HepG2 (cell line): ENCODE measurements around the gene FAM163B. TPM values are rescaled to one million over a fixed set of nuclear protein-coding genes. Genes with fewer than 3 reads are reported as not detected.

Experiments
- AFF4 ChIP-seq: sonication (generic); formaldehyde crosslinking; IDR thresholded peaks from 2 replicates; pipeline ENCODE4 v1.4.0; 2020; ENCODE audit warnings: missing genetic modification reagents
- AKAP8 ChIP-seq: sonication (generic); formaldehyde crosslinking; IDR thresholded peaks from 2 replicates; pipeline ENCODE4 v1.5.1; 2020; ENCODE audit warnings: mild to moderate bottlenecking, missing genetic modification reagents
- HNRNPK ChIP-seq: fragments of 200-400 bp; formaldehyde crosslinking; IDR thresholded peaks from 2 replicates; pipeline ENCODE4 v1.6.1; 2018; ENCODE audit warnings: low read length, low read depth, moderate library complexity, mild to moderate bottlenecking; ENCODE audit not compliant: poor library complexity, severe bottlenecking
- ISL2 ChIP-seq: sonication (generic); formaldehyde crosslinking; IDR thresholded peaks from 2 replicates; pipeline ENCODE4 v1.5.0; 2020; ENCODE audit warnings: missing genetic modification reagents
- KLF13 ChIP-seq: sonication (generic); formaldehyde crosslinking; IDR thresholded peaks from 2 replicates; pipeline ENCODE4 v1.4.0; 2020; ENCODE audit warnings: mild to moderate bottlenecking, missing genetic modification reagents
- PRDM4 ChIP-seq: sonication (generic); formaldehyde crosslinking; IDR thresholded peaks from 2 replicates; pipeline ENCODE4 v1.9.0; 2021; ENCODE audit warnings: missing genetic modification reagents, borderline replicate concordance
- SNAPC2 ChIP-seq: sonication (generic); formaldehyde crosslinking; IDR thresholded peaks from 2 replicates; pipeline ENCODE4 v1.8.1; 2022; ENCODE audit warnings: mild to moderate bottlenecking, missing genetic modification reagents
- TBX2 ChIP-seq: sonication (generic); formaldehyde crosslinking; IDR thresholded peaks from 2 replicates; pipeline ENCODE4 v1.5.0; 2020; ENCODE audit warnings: missing genetic modification reagents, mild to moderate bottlenecking, borderline replicate concordance
- TCF7 ChIP-seq: sonication (generic); IDR thresholded peaks from 2 replicates; pipeline ENCODE4 v1.6.1; 2016; ENCODE audit warnings: antibody characterized with exemption, low read depth
- TFAP4 ChIP-seq: sonication (generic); IDR thresholded peaks from 2 replicates; pipeline ENCODE4 v1.6.1; 2016; ENCODE audit warnings: low read depth, borderline replicate concordance
- ZFY ChIP-seq: sonication (generic); formaldehyde crosslinking; IDR thresholded peaks from 2 replicates; pipeline ENCODE4 v1.4.0; 2020; ENCODE audit warnings: missing genetic modification reagents
- ZNF263 ChIP-seq: sonication (generic); formaldehyde crosslinking; IDR thresholded peaks from 2 replicates; pipeline ENCODE4 v1.4.0; 2020; ENCODE audit warnings: missing genetic modification reagents
- ZNF652 ChIP-seq: IDR thresholded peaks from 2 replicates; pipeline ENCODE4 v1.6.1; 2016; ENCODE audit warnings: low read depth, borderline replicate concordance
- ZNF747 ChIP-seq: sonication (generic); formaldehyde crosslinking; IDR thresholded peaks from 2 replicates; pipeline ENCODE4 v1.8.1; 2023; ENCODE audit warnings: missing genetic modification reagents, mild to moderate bottlenecking, borderline replicate concordance
- ZNF770 ChIP-seq: sonication (generic); formaldehyde crosslinking; IDR thresholded peaks from 2 replicates; pipeline ENCODE4 v1.5.0; 2020; ENCODE audit warnings: mild to moderate bottlenecking, missing genetic modification reagents
- ZNF816 ChIP-seq: sonication (generic); formaldehyde crosslinking; IDR thresholded peaks from 2 replicates; pipeline ENCODE4 v1.8.0; 2022; ENCODE audit warnings: missing genetic modification reagents, mild to moderate bottlenecking, borderline replicate concordance
- polyA plus RNA-seq, 8 experiments: library from polyadenylated mRNA; depleted of rRNA in 3 of 8; stranded (reverse) in 7 of 8; unstranded in 1 of 8; fragments of >200 nt; fragmentation: Illumina TruSeq in 4 of 8; extraction: Trizol in 4 of 8; gene quantifications; 2 replicates each; pipeline versions ENCODE4 v1.2.1 to v1.2.3, GENCODE V29; 2011 to 2016; ENCODE audit warnings: low read depth in 4 of 8, missing spikeins in 1 of 8, mixed read lengths in 1 of 8; ENCODE audit not compliant: insufficient read depth in 1 of 8
- total RNA-seq, 5 experiments: library from RNA; depleted of rRNA; stranded (reverse); fragments of >200 nt; fragmentation: Illumina TruSeq; extraction: Trizol; gene quantifications; 2 replicates each; pipeline ENCODE4 v1.2.3, GENCODE V29; 2016; ENCODE audit warnings: low read depth in 1 of 5

FAM163B gene
- total and polyA plus RNA-seq, 2 of the 13 experiments (the other 11 are each of a cell fraction or from before 2014, with no cell fraction given), result not detected

GRCh38 chr9:133534346-133535291 lies 74.6 kb downstream of the FAM163B start, which contains the start of gene ADAMTSL2 (continued):
- peak; percentile 88; the same call in 1 of the 2 replicates for TF ChIP-seq ZNF770 (CRISPR knock-in tag)
- TF ChIP-seq ZNF747 (CRISPR knock-in tag), result peak; percentile 56; the same call in 1 of the 2 replicates
- TF ChIP-seq TFAP4, result peak; percentile 53; the same call in 1 of the 2 replicates
- peak; percentile 79 for TF ChIP-seq ZFY
- peak; percentile 73; the same call in 1 of the 2 replicates for TF ChIP-seq TCF7
- no peak for TF ChIP-seq ZNF816
- 0 out of 2 replicates have a peak, but pooled peaks have one; percentile 20 for TF ChIP-seq ISL2 (CRISPR knock-in tag)
- no peak for TF ChIP-seq SNAPC2
- peak; percentile 81 for TF ChIP-seq ZNF263 (CRISPR knock-in tag)
- peak; percentile 75; the same call in 1 of the 2 replicates for TF ChIP-seq TBX2 (CRISPR knock-in tag)
- no peak for TF ChIP-seq PRDM4 (CRISPR knock-in tag)
- TF ChIP-seq HNRNPK, result peak; percentile 79
- no peak for TF ChIP-seq AFF4 (CRISPR knock-in tag)
- TF ChIP-seq KLF13 (CRISPR knock-in tag), result no peak
- peak; percentile 76 for TF ChIP-seq ZNF652 (CRISPR knock-in tag)
- 0 out of 2 replicates have a peak, but pooled peaks have one; percentile 30 for TF ChIP-seq AKAP8 (CRISPR knock-in tag)
